HepG2 (cell line): ENCODE data around the gene ATRIP. TPM values are rescaled to one million over a fixed set of nuclear protein-coding genes. Genes with fewer than 3 reads are reported as not detected.

ENCODE experiments used
- ATAC-seq: fragments of 200-7000 bp; cut with Tn5 transposase; 3 replicates; pipeline ENCODE4 v1.9.1; 2020; ENCODE audit warnings: mild to moderate bottlenecking, moderate library complexity
- BruUV-seq: library from RNA; stranded (reverse); fragments of 400-500 nt; replicated peaks from 2 replicates; lab custom pipeline; 2021; lab: Mats Ljungman, UMichigan
- CTCF ChIA-PET: fragments of 300-600 bp; formaldehyde crosslinking; extraction: SDS; loops from one replicate; lab custom pipeline; 2021; ENCODE audit warnings: low total read pairs, inconsistent platforms, low intra/inter-chr PET ratio; lab: Yijun Ruan, JAX
- POLR2A ChIA-PET: fragments of 350-600 bp; sonication (Branson Sonifier 250); formaldehyde crosslinking; loops from one replicate; lab custom pipeline; 2020; ENCODE audit warnings: antibody characterized with exemption, inconsistent platforms; lab: Yijun Ruan, JAX
- DNase-seq: peaks from one replicate; pipeline ENCODE4 v3.0.0-alpha.2; 2015; ENCODE audit warnings: low spot score
- FAIRE-seq: peaks from 3 replicates; lab custom pipeline; 2011; peaks lifted over from hg19 to GRCh38; lab: Jason Lieb, UNC
- H2AFZ ChIP-seq: one replicate; pipeline ENCODE4 v1.6.1; 2011; ENCODE audit warnings: low read length, inconsistent platforms
- H3K27ac ChIP-seq: fragments of 300-600 bp; 3 replicates; pipeline ENCODE4 v1.8.0; 2011; ENCODE audit warnings: mixed run types, mild to moderate bottlenecking, mixed read lengths, low read length, inconsistent platforms; ENCODE audit not compliant: insufficient read depth; ENCODE audit errors: extremely low read length
- H3K27me3 ChIP-seq, 2 experiments: fragments of 200-600 bp in 1 of 2; 2 replicates in 1 of 2; 3 replicates in 1 of 2; pipeline versions ENCODE4 v1.6.0 to v1.8.0; 2011; ENCODE audit warnings: low read length in 2 of 2, mild to moderate bottlenecking in 2 of 2, moderate library complexity in 2 of 2, inconsistent platforms in 1 of 2; ENCODE audit not compliant: insufficient read depth in 2 of 2, control insufficient read depth in 1 of 2
- H3K36me3 ChIP-seq, 2 experiments: fragments of 200-600 bp in 1 of 2; replicated peaks in 1 of 2; 2 replicates in 1 of 2; 3 replicates in 1 of 2; pipeline versions ENCODE4 v1.5.1 to v1.8.0; 2011; ENCODE audit warnings: low read length in 2 of 2, inconsistent platforms in 1 of 2; ENCODE audit not compliant: insufficient read depth in 2 of 2, control insufficient read depth in 1 of 2
- H3K4me1 ChIP-seq: 2 replicates; pipeline ENCODE4 v1.5.1; 2012; ENCODE audit warnings: low read length, inconsistent platforms; ENCODE audit not compliant: insufficient read depth
- H3K4me2 ChIP-seq: 2 replicates; pipeline ENCODE4 v1.6.0; 2011; ENCODE audit warnings: low read depth, low read length, inconsistent platforms
- H3K4me3 ChIP-seq, 3 experiments: fragments of 200-600 bp in 1 of 3; sonication (generic), shearing (Covaris generic) in 1 of 3; replicated peaks in 1 of 3; 2 replicates each; pipeline ENCODE4 v1.5.1; 2011 to 2016; ENCODE audit warnings: low read length in 3 of 3, inconsistent platforms in 2 of 3, low read depth in 2 of 3, mild to moderate bottlenecking in 2 of 3, control low read depth in 1 of 3, mixed read lengths in 1 of 3; ENCODE audit not compliant: insufficient read depth in 1 of 3
- H3K79me2 ChIP-seq: one replicate; pipeline ENCODE4 v1.6.1; 2011; ENCODE audit warnings: low read length, inconsistent platforms; ENCODE audit not compliant: insufficient read depth
- H3K9ac ChIP-seq: 2 replicates; pipeline ENCODE4 v1.6.0; 2011; ENCODE audit warnings: mild to moderate bottlenecking, low read depth, low read length, inconsistent platforms; ENCODE audit not compliant: insufficient read depth
- H3K9me3 ChIP-seq: 2 replicates; pipeline ENCODE4 v1.5.1; 2012; ENCODE audit warnings: mild to moderate bottlenecking, low read length
- H4K20me1 ChIP-seq: 2 replicates; pipeline ENCODE4 v1.6.0; 2011; ENCODE audit warnings: inconsistent platforms, mild to moderate bottlenecking, low read length, moderate library complexity; ENCODE audit not compliant: insufficient read depth
- AGO2 ChIP-seq: fragments of 200-400 bp; formaldehyde crosslinking; optimal IDR thresholded peaks from 2 replicates; pipeline ENCODE3; 2017; ENCODE audit warnings: mild to moderate bottlenecking, low read depth, low read length, moderate library complexity
- CHCHD3 ChIP-seq: sonication (generic); formaldehyde crosslinking; IDR thresholded peaks from 2 replicates; pipeline ENCODE4 v1.8.0; 2022; ENCODE audit warnings: mild to moderate bottlenecking, missing genetic modification reagents, moderate library complexity
- DRAP1 ChIP-seq: IDR thresholded peaks from 2 replicates; pipeline ENCODE4 v1.6.1; 2016; ENCODE audit warnings: missing genetic modification reagents, missing compliant biosample characterization
- GATAD1 ChIP-seq: IDR thresholded peaks from 2 replicates; pipeline ENCODE4 v1.6.1; 2016; ENCODE audit warnings: missing genetic modification reagents, missing compliant biosample characterization
- HOMEZ ChIP-seq: IDR thresholded peaks from 2 replicates; pipeline ENCODE4 v1.6.1; 2016; ENCODE audit warnings: low read depth
- KDM6A ChIP-seq: IDR thresholded peaks from 2 replicates; pipeline ENCODE4 v1.6.1; 2016; ENCODE audit warnings: low read depth
- MXI1 ChIP-seq: IDR thresholded peaks from 3 replicates; pipeline ENCODE4 v1.6.1; 2012; ENCODE audit warnings: low read depth, low read length, inconsistent platforms, borderline replicate concordance
- NR1H2 ChIP-seq: sonication (generic); formaldehyde crosslinking; IDR thresholded peaks from 2 replicates; pipeline ENCODE4 v1.8.1; 2022; ENCODE audit warnings: low read depth, missing genetic modification reagents, borderline replicate concordance
- RBFOX2 ChIP-seq: fragments of 200-400 bp; formaldehyde crosslinking; IDR thresholded peaks from 2 replicates; pipeline ENCODE4 v1.6.1; 2017; ENCODE audit warnings: low read depth, mild to moderate bottlenecking, low read length
- REST ChIP-seq, 2 experiments: IDR thresholded peaks; 2 replicates each; pipeline ENCODE4 v1.6.1; 2011 to 2012; ENCODE audit warnings: low read length in 2 of 2, borderline replicate concordance in 1 of 2, low read depth in 1 of 2, mild to moderate bottlenecking in 1 of 2, moderate library complexity in 1 of 2
- SIN3B ChIP-seq: fragments of 150-350 bp; IDR thresholded peaks from 2 replicates; pipeline ENCODE4 v1.6.1; 2014; ENCODE audit warnings: low read length
- TARDBP ChIP-seq: sonication (generic); formaldehyde crosslinking; IDR thresholded peaks from 2 replicates; pipeline ENCODE4 v1.8.0; 2022; ENCODE audit warnings: mild to moderate bottlenecking, missing genetic modification reagents
- TOPORS ChIP-seq: sonication (generic); formaldehyde crosslinking; IDR thresholded peaks from 2 replicates; pipeline ENCODE4 v1.8.0; 2023; ENCODE audit warnings: mild to moderate bottlenecking, missing genetic modification reagents
- ZNF274 ChIP-seq: sonication (generic); formaldehyde crosslinking; IDR thresholded peaks from 2 replicates; pipeline ENCODE4 v1.5.1; 2020; ENCODE audit warnings: mild to moderate bottlenecking, missing genetic modification reagents
- ZNF282 ChIP-seq: fragments of 450-650 bp; IDR thresholded peaks from 2 replicates; pipeline ENCODE4 v1.6.1; 2018; ENCODE audit not compliant: partially characterized antibody
- ZNF564 ChIP-seq: sonication (generic); formaldehyde crosslinking; IDR thresholded peaks from 2 replicates; pipeline ENCODE4 v1.8.1; 2023; ENCODE audit warnings: mild to moderate bottlenecking, missing genetic modification reagents
- ZNF691 ChIP-seq: sonication (generic); formaldehyde crosslinking; IDR thresholded peaks from 2 replicates; pipeline ENCODE4 v1.4.0; 2020; ENCODE audit warnings: missing genetic modification reagents, low read depth, mild to moderate bottlenecking, borderline replicate concordance
- ZNF788 ChIP-seq: sonication (generic); formaldehyde crosslinking; IDR thresholded peaks from 2 replicates; pipeline ENCODE4 v1.5.0; 2020; ENCODE audit warnings: mild to moderate bottlenecking, missing genetic modification reagents, borderline replicate concordance
- ZNF850 ChIP-seq: sonication (generic); formaldehyde crosslinking; conservative IDR thresholded peaks from 2 replicates; pipeline ENCODE4 v1.9.0; 2021; ENCODE audit warnings: mild to moderate bottlenecking, missing genetic modification reagents
- WGBS: methylation state at CpG from one replicate; pipeline ENCODE4 v1.1.6; 2017; ENCODE audit warnings: low lambda C conversion rate; 5-methylcytosine and 5-hydroxymethylcytosine counted together
- in situ Hi-C: cut with HindIII; loops from 2 replicates; pipeline ENCODE4 v1.10.0; 2017; ENCODE audit warnings: low pct_unique_long_range_greater_than_20kb; ENCODE audit not compliant: extremely low pct_ligation_motif_present
- intact Hi-C: fragments of 100-400 bp; cut with micrococcal nuclease; formaldehyde crosslinking; loops from one replicate; pipeline ENCODE4 v1.10.0; 2022; ENCODE audit not compliant: unreplicated experiment
- polyA plus RNA-seq, 8 experiments: library from polyadenylated mRNA; depleted of rRNA in 3 of 8; stranded (reverse) in 7 of 8; unstranded in 1 of 8; fragments of >200 nt; fragmentation: Illumina TruSeq in 4 of 8; extraction: Trizol in 4 of 8; gene quantifications; 2 replicates each; pipeline versions ENCODE4 v1.2.1 to v1.2.3, GENCODE V29; 2011 to 2016; ENCODE audit warnings: low read depth in 4 of 8, missing spikeins in 1 of 8, mixed read lengths in 1 of 8; ENCODE audit not compliant: insufficient read depth in 1 of 8
- total RNA-seq, 5 experiments: library from RNA; depleted of rRNA; stranded (reverse); fragments of >200 nt; fragmentation: Illumina TruSeq; extraction: Trizol; gene quantifications; 2 replicates each; pipeline ENCODE4 v1.2.3, GENCODE V29; 2016; ENCODE audit warnings: low read depth in 1 of 5

Gene ATRIP
- total and polyA plus RNA-seq, 2 of the 13 experiments (the other 11 are each of a cell fraction or from before 2014, with no cell fraction given): 5.1 to 12.5 TPM

GRCh38 chr3:48426401-48426909, 20.1 kb upstream of the ATRIP start:
- intact Hi-C loops: no loop called here
- ChIA-PET CTCF (interaction anchor here (3.1 kb wide), 1 partner anchor 9 kb away, joined by 14 read pairs; no protein-coding TSS in a partner anchor), POLR2A (interaction anchor here (0.9 to 9.0 kb wide), 6 partner anchors 7 to 47 kb away, joined by 3 to 130 read pairs (median 10); partner anchors contain the start of genes CCDC51 and TMA7)
- Histone ChIP-seq H4K20me1 (peaks cover 68% of the 10 kb centered on the region), H3K27me3 (no peaks in the 10 kb centered on the region), H3K9ac (peak overlapping the region; percentile 96), H3K4me3 (peak overlapping the region; percentile 79 to 93 (median 86)), H3K79me2 (peaks cover 69% of the 10 kb centered on the region), H3K27ac (peak overlapping the region; percentile 99), H3K4me2 (peak overlapping the region; percentile 100), H2AFZ (no peak overlapping the region), H3K9me3 (no peaks in the 10 kb centered on the region), H3K4me1 (peaks cover 79% of the 10 kb centered on the region), H3K36me3 (peaks cover 26 to 43% of the 10 kb centered on the region in 2 experiments; a peak in 4 of 5 replicates)
- no peak for DNase-seq
- no peak for ATAC-seq
- no peak for FAIRE-seq
- 29% methylated on average over 10 of the region's 11 CpGs for WGBS
- in situ Hi-C loops: no loop called here
- no TSS peak for BruUV-seq
- no peak for TF ChIP-seq ZNF282
- no peak for TF ChIP-seq KDM6A (CRISPR knock-in tag)
- TF ChIP-seq GATAD1 (CRISPR knock-in tag): no peak
- no peak for TF ChIP-seq ZNF850
- TF ChIP-seq MXI1: no peak
- no peak for TF ChIP-seq SIN3B
- TF ChIP-seq TARDBP (CRISPR knock-in tag): peak; percentile 21; the same call in 1 of the 2 replicates
- TF ChIP-seq TOPORS (CRISPR knock-in tag): no peak
- no peak for TF ChIP-seq CHCHD3
- no peak; the same call in 1 of the 2 replicates for TF ChIP-seq ZNF788 (CRISPR knock-in tag)
- no peak for TF ChIP-seq ZNF564
- no peak for TF ChIP-seq HOMEZ
- 0 out of 2 replicates have a peak, but pooled peaks have one; percentile 7 for TF ChIP-seq ZNF691 (CRISPR knock-in tag)
- no peak for TF ChIP-seq REST (IDR thresholded peaks at IDR 0.05; ENCODE audit: borderline replicate concordance in 1 of 2, low read depth in 1 of 2, low read length in 2 of 2)
- TF ChIP-seq AGO2: peak; percentile 93
- peak; percentile 63; the same call in 1 of the 2 replicates for TF ChIP-seq RBFOX2
- TF ChIP-seq ZNF274 (CRISPR knock-in tag): peak; percentile 15; the same call in 1 of the 2 replicates
- no peak for TF ChIP-seq DRAP1 (CRISPR knock-in tag)
- TF ChIP-seq NR1H2: 0 out of 2 replicates have a peak, but pooled peaks have one; percentile 28
